Superior temporal gyrus (tissue), 1 donor: ENCODE data around the gene SLC27A3.
A peak's percentile ranks its signal among the peaks of the same experiment; 100 is the strongest.

Source experiments
- DNase-seq: peaks from one replicate; pipeline ENCODE4 v3.0.0-alpha.2; 2016; ENCODE audit errors: extremely low spot score

The SLC27A3 gene

GRCh38 chr1:153774780-153775457, at the start of gene SLC27A3:
TSS of gene SLC27A3 (plus strand) at chr1:153775407. CDS start at chr1:153775498, 91 bp downstream.
- peak; percentile 44 for DNase-seq

DNA sequence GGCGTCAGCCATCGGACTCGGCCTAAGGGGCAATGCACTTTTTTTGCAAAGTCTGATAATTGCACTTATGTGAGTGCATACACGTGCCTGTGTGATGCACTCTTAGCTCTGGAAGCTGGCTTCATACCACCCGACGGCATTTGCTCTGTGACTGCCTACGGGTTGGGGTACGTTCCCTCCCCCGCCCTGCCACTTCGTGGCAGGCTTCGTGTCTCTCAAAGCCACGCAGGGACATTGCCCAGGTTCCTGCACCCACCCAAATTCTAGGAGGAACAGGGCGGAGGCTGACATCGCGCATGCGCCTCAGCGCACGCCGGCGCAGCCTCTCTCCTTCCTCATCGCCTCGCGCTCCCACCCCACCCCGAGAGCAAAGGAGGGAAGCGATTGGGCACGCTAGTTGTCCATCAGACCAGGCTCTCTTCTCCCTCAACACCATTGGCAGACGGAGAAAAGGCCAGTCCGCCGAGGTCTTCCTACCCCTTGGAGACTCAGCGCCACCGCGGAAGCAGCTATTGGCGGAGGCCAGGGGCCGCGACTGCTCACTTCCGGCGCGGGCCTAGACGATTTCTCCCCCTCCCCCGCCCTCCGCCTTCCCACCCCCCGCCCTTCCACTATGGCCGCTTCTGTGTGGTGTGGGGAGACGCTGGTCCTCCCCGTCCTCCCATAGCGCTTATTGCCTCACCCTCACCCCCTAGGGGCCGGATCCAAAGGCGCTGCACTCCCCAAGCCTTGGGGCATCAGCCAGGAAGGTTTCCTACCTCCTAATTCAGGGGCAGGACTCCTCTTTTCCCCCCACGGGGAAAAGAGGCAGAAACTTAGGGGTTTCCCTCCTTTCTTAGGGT, 47.5 kb upstream of the SLC27A3 start, which contains the start of gene INTS3:
INTS3 (plus strand) TSS at position 588 of the 842 bp plus-strand sequence. CDS start 585 bp downstream, outside the sequence.
- DNase-seq = peak; percentile 100

- DNase-seq = no peak
These were observed 46.7 kb upstream of the SLC27A3 start for GRCh38 chr1:153728305-153729066.

DNA sequence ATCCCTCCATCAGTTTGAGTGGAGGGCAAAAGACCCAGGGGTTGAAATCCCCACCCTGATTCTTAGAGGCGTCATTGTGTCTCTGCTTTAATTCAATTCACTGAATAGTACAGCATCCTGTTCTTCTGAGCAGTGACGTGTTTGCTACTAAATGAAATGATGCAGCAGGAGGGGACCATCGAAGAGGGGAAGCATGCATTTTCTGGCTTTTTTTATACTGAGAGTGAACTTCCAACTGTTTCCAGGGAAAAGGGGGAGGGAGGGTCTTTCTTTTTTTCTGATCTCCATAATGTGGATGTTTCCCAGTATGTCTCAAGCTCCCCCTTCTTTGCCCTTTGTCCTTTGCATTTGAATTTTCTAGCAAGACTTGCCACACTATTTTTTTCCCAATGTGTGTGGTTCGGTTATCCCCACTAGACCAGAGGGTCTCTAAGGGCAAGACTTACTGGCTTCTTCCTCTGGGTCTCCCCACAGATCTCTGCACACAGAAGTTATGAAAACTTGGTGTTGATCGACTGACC, 44.7 kb upstream of the SLC27A3 start:
- DNase-seq = no peak

- DNase-seq = no peak
These were observed 41.2 kb upstream of the SLC27A3 start for GRCh38 chr1:153733970-153734369.

- no peak for DNase-seq
These were observed 40.7 kb upstream of the SLC27A3 start for GRCh38 chr1:153734396-153735089.

GRCh38 chr1:153735090-153735420, 40.2 kb upstream of the SLC27A3 start:
- DNase-seq = no peak

GRCh38 chr1:153741986-153742385, 33.2 kb upstream of the SLC27A3 start:
- no peak for DNase-seq

DNA sequence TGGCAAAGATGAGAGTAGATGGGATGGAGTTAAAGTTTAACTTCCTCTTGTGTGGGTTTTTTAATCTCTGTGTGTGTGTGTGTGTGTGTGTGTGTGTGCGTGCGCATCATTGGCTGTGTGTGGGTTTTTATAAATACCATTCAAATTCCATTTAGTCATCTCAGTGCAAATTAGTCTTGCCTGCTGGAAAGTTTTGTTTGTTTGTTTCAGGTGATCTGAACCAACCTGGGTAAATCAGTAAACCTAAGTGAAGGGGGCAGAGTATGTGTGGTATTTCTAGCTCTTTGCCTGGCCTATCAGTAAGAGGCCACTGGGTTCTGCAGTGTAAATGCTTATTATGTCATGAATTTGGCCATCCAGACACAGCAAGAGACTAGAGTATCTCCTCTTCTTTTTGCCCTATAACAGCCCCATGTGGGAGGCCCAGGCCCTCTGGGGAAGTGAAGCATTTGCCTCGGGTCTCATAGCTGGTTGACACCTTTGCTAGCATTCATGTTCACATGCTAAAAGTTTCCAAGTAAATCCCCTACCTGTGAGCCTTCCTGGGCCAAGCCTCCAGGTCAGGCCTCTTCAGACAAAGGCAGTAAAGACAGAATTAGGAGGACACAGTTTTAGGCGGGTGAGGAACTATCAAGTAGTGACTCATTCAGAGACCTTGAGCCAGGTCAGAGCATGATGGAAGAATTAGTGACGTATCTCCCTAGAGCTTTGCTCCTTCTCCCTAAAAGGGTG, 32.6 kb upstream of the SLC27A3 start:
- no peak for DNase-seq

GRCh38 chr1:153745417-153745816, 29.8 kb upstream of the SLC27A3 start:
- no peak for DNase-seq

GRCh38 chr1:153746174-153746573, 29.0 kb upstream of the SLC27A3 start:
- no peak for DNase-seq

GRCh38 chr1:153748903-153749302, 26.3 kb upstream of the SLC27A3 start:
- DNase-seq = no peak

GRCh38 chr1:153749408-153750005, 25.7 kb upstream of the SLC27A3 start:
- DNase-seq = peak; percentile 91

- DNase-seq = no peak
These were observed 24.9 kb upstream of the SLC27A3 start for GRCh38 chr1:153750026-153750995.

GRCh38 chr1:153752072-153752471, 23.1 kb upstream of the SLC27A3 start:
- DNase-seq = no peak

DNA sequence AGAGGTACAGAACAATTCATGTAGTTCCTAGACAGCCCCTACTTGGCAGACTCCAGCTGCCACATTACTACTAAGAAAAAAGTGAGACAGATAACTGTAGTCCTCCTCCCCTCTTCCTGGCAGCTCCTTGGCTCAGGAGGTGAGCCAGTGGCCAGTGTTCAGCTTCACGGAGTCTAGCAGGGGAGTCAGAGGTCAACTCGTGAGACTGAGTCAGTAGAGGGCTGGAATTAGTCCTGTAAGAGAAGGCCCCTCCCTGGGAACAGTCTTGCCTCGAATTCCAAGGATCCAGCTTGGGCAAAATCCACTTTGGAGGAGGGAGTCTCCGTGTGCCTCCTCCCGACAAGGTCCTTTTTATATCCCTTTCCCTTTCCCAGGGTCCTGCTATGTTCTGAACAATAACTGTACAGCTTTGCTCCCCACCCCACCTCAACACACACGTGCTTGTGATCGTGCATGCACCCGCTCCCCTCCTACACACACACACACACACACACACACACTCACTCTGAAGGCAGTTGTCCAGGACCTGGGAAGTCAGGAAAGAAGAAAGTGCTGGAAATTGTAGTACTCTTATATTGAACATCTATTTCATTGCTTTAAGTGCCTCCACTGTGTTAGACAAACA, 22.5 kb upstream of the SLC27A3 start:
- no peak for DNase-seq

- no peak for DNase-seq
These were observed 20.9 kb upstream of the SLC27A3 start for GRCh38 chr1:153754266-153754665.

GRCh38 chr1:153760440-153760839, 14.8 kb upstream of the SLC27A3 start:
- no peak for DNase-seq
